KMS-11 (cell line): Measurements from ENCODE around the gene LRRC71.

Source experiments
- H2AFZ ChIP-seq: fragments of 200-600 bp; sonication (generic); 2 replicates; pipeline ENCODE4 v1.6.1; 2016; ENCODE audit warnings: antibody characterized with exemption, mixed run types, low read depth
- H3K27ac ChIP-seq: fragments of 200-600 bp; sonication (generic); 2 replicates; pipeline ENCODE4 v1.6.1; 2016; ENCODE audit warnings: mild to moderate bottlenecking, mixed run types
- H3K27me3 ChIP-seq: fragments of 200-600 bp; sonication (generic); 2 replicates; pipeline ENCODE4 v1.6.1; 2017; ENCODE audit warnings: mild to moderate bottlenecking, low read depth, mixed run types, moderate library complexity; ENCODE audit not compliant: insufficient read depth
- H3K36me3 ChIP-seq: fragments of 200-600 bp; sonication (generic); 2 replicates; pipeline ENCODE4 v1.6.1; 2017; ENCODE audit warnings: mild to moderate bottlenecking, mixed run types; ENCODE audit not compliant: insufficient read depth
- H3K4me1 ChIP-seq: fragments of 200-600 bp; sonication (generic); 2 replicates; pipeline ENCODE4 v1.6.1; 2016; ENCODE audit warnings: mild to moderate bottlenecking, low read depth, mixed run types; ENCODE audit not compliant: poor library complexity, severe bottlenecking
- H3K4me2 ChIP-seq: fragments of 200-600 bp; sonication (generic); 2 replicates; pipeline ENCODE4 v1.7.0; 2016; ENCODE audit warnings: mild to moderate bottlenecking, mixed run types
- H3K4me3 ChIP-seq: fragments of 200-600 bp; sonication (generic); IDR thresholded peaks from 2 replicates; pipeline ENCODE4 v1.6.1; 2017; ENCODE audit warnings: low read depth, low read length, mixed read lengths; ENCODE audit not compliant: insufficient read depth
- H3K79me2 ChIP-seq: fragments of 200-600 bp; sonication (generic); 2 replicates; pipeline ENCODE4 v1.6.1; 2016; ENCODE audit warnings: low read depth, mixed run types; ENCODE audit not compliant: insufficient read depth
- H3K9ac ChIP-seq: fragments of 200-600 bp; sonication (generic); 2 replicates; pipeline ENCODE4 v1.6.1; 2016; ENCODE audit warnings: mild to moderate bottlenecking, mixed run types
- H4K20me1 ChIP-seq: fragments of 200-600 bp; sonication (generic); 2 replicates; pipeline ENCODE4 v1.6.1; 2016; ENCODE audit warnings: mild to moderate bottlenecking, mixed run types; ENCODE audit not compliant: insufficient read depth
- TF ChIP-seq, protein P1 (sequence below): fragments of 200-600 bp; sonication (generic); conservative IDR thresholded peaks from 2 replicates; pipeline ENCODE4 v1.6.1; 2017; ENCODE audit warnings: low read depth, mild to moderate bottlenecking, antibody characterized with exemption, low read length, moderate library complexity, mixed read lengths

The LRRC71 gene

DNA sequence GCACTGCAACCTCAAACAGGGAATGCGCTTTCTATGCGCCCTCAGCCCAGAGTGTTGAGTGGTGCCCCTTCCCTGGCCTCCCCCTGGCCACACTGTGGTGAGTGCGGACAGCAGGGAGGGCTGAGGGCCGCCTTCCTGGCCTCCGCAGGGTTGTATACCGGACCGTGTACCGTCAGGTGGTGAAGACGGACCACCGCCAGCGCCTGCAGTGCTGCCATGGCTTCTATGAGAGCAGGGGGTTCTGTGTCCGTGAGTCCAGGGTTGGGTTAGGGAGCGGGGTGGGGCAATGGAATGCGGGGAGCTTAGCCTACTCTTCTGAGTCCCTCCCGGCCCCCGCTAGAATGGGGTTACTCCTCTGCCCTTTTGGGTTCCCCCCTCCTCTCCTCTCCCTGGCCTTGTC is 15.3 kb upstream of the LRRC71 start:
- H3K27me3 ChIP-seq = peaks cover 99% of the 10 kb centered on the region
- no peaks in the 10 kb centered on the region for H3K4me1 ChIP-seq
- H3K9ac ChIP-seq = no peak overlapping the region
- TF ChIP-seq, protein P1, sequence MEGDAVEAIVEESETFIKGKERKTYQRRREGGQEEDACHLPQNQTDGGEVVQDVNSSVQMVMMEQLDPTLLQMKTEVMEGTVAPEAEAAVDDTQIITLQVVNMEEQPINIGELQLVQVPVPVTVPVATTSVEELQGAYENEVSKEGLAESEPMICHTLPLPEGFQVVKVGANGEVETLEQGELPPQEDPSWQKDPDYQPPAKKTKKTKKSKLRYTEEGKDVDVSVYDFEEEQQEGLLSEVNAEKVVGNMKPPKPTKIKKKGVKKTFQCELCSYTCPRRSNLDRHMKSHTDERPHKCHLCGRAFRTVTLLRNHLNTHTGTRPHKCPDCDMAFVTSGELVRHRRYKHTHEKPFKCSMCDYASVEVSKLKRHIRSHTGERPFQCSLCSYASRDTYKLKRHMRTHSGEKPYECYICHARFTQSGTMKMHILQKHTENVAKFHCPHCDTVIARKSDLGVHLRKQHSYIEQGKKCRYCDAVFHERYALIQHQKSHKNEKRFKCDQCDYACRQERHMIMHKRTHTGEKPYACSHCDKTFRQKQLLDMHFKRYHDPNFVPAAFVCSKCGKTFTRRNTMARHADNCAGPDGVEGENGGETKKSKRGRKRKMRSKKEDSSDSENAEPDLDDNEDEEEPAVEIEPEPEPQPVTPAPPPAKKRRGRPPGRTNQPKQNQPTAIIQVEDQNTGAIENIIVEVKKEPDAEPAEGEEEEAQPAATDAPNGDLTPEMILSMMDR = no peak
- no peak overlapping the region for H3K4me2 ChIP-seq
- no peaks in the 10 kb centered on the region for H4K20me1 ChIP-seq
- H3K27ac ChIP-seq = no peak overlapping the region
- H2AFZ ChIP-seq = no peak overlapping the region
- H3K79me2 ChIP-seq = no peaks in the 10 kb centered on the region
- no peak overlapping the region for H3K4me3 ChIP-seq
- no peaks in the 10 kb centered on the region for H3K36me3 ChIP-seq

DNA sequence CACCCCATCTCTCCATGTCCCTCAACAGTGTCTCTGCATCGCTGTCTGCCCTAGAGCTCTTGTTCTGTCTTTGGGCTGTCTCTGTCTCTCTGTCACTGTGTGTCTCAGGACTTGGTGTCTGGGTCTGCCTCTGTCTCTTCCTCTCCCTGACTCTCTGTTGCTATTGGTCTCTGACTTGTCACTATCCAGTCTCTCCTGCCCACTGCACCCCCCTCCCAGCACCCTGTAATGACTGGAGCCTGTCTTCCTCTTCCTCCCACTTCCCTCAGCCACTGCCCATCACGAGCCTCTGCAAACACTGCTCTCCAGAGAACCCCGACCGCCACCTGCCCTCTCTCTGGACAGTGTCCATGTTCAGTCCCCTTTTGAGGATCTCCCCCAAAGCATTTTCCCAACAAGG is 14.8 kb upstream of the LRRC71 start:
- Histone ChIP-seq H3K27me3 (peaks cover 99% of the 10 kb centered on the region), H3K36me3 (no peaks in the 10 kb centered on the region), H3K27ac (no peak overlapping the region)

DNA sequence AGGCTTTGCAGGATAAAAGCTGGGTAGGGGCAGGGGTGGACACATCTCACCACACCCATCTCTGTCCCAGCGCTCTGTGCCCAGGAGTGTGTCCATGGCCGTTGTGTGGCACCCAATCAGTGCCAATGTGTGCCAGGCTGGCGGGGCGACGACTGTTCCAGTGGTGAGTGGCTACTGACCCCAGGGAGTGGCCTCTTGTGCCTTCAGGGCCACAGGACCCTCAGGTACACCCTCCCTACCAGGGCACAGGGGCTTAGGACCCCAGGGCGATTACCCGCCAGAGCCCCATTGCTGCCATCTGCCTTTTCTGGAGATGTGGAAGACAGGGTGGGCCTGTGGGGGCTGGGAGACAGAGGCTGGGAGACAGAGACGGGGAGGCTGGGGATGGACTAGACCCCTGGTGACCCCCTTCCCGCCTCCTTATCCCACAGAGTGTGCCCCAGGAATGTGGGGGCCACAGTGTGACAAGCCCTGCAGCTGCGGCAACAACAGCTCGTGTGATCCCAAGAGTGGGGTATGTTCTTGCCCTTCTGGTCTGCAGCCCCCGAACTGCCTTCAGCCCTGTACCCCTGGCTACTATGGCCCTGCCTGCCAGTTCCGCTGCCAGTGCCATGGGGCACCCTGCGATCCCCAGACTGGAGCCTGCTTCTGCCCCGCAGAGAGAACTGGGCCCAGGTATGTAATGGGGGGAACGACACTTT is 14.1 kb upstream of the LRRC71 start:
- no peaks in the 10 kb centered on the region for H4K20me1 ChIP-seq
- peaks cover 97% of the 10 kb centered on the region for H3K27me3 ChIP-seq
- H3K79me2 ChIP-seq = no peaks in the 10 kb centered on the region
- H3K36me3 ChIP-seq = no peaks in the 10 kb centered on the region
- H3K27ac ChIP-seq = no peak overlapping the region
- H3K4me3 ChIP-seq = no peak overlapping the region
- TF ChIP-seq, protein P1 = no peak
- H3K4me1 ChIP-seq = no peaks in the 10 kb centered on the region
- H3K9ac ChIP-seq = no peak overlapping the region
- no peak overlapping the region for H3K4me2 ChIP-seq
- no peak overlapping the region for H2AFZ ChIP-seq

More for the DNA sequence above, 14.8 kb upstream of the LRRC71 start:
- H2AFZ ChIP-seq = no peak overlapping the region
- no peaks in the 10 kb centered on the region for H3K79me2 ChIP-seq
- H3K4me3 ChIP-seq = no peak overlapping the region
- H3K4me2 ChIP-seq = no peak overlapping the region
- H3K9ac ChIP-seq = no peak overlapping the region
- H3K4me1 ChIP-seq = no peaks in the 10 kb centered on the region
- TF ChIP-seq, protein P1 = no peak
- no peaks in the 10 kb centered on the region for H4K20me1 ChIP-seq

DNA sequence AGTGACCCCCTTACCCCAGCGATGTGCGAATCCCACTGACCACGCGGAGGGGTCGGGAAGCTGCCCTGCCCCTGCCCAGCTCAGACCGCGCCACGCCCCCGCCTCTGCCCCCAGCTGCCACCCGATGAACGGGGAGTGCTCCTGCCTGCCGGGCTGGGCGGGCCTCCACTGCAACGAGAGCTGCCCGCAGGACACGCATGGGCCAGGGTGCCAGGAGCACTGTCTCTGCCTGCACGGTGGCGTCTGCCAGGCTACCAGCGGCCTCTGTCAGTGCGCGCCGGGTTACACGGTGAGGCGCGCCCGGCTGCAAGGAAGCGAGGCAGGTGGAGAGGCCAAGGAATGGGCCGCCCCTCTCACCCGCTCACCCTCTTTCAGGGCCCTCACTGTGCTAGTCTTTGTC is 11.9 kb upstream of the LRRC71 start:
- Histone ChIP-seq H3K79me2 (no peaks in the 10 kb centered on the region), H3K36me3 (no peaks in the 10 kb centered on the region), H3K9ac (no peak overlapping the region), H2AFZ (no peak overlapping the region), H3K27ac (no peak overlapping the region), H3K27me3 (peaks cover 97% of the 10 kb centered on the region), H3K4me1 (no peaks in the 10 kb centered on the region), H3K4me3 (no peak overlapping the region), H3K4me2 (no peak overlapping the region), H4K20me1 (no peaks in the 10 kb centered on the region)
- TF ChIP-seq, protein P1 = no peak
